Right lobe of liver (tissue), 4 donors: Measurements from ENCODE around the gene ARAP3.

Source experiments
- CTCF ChIP-seq, 4 donors: fragments of 200-600 bp in 3 of 4; fragments of 450-650 bp in 1 of 4; IDR thresholded peaks; one replicate each; pipeline versions ENCODE4 v1.5.1 to v1.8.0; 2016 to 2022; ENCODE audit warnings: antibody characterized with exemption in 4 of 4, mild to moderate bottlenecking in 2 of 4
- POLR2A ChIP-seq: fragments of 450-650 bp; IDR thresholded peaks from one replicate; pipeline ENCODE4 v1.6.1; 2017; ENCODE audit warnings: antibody characterized with exemption, mild to moderate bottlenecking
- donor health status: DM: no; HTN: no; CAD: no.
- donor health status: DM: no; HTN: no; CAD: no.
- donor health status: DM: no; HTN: yes; CAD: no.

GRCh38 chr5:141650851-141651727 lies 30.9 kb downstream of the ARAP3 start, which contains the start of gene FCHSD1:
- peak; percentile 13 for TF ChIP-seq POLR2A
- peak in 1 of 4 donors; percentile 16 for TF ChIP-seq CTCF (IDR thresholded peaks at IDR 0.05)
